Measurements from ENCODE around the gene MTR.

Gene MTR

DNA sequence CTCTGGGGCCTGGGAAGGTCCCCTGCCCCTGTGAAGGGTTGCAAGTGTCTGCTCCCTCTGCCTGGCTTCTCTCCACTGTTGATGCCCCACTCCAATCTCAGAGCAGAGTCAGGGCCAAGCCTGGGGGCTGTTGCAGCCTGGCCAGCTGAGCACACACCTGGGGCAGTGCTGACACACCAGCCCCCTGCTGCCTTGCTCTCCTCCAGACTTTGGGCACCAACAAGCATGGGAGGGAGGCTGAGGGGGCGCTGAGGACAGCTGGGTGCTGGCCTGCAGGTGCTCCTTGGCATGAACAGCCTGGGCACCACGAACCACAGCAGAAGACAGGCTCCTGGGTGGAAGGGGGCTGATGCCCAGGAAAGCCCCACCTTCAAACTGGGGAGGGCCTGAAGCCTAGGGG, 9.6 kb upstream of the MTR start:
- DNase-seq: no peak

DNA sequence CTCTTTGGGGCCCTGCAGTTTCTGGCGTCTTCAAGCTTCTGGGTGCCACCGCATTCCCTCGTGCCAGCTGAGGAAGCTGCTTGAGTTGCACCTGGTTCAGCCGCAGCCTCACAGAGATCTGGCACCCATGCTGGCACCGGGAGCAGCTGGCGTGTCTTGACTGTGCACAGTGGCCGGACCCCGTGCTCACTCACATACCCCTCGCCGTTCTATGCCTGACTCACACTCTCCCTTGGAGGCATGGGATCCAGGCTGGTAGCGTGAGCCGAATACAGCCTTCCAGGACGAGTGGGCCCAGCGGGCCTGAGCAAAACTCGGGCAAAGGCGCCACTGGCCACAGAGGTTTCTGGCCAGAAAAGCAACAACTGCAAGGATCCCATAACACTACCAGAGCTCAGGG, 8.6 kb upstream of the MTR start:
- no peak for DNase-seq

DNA sequence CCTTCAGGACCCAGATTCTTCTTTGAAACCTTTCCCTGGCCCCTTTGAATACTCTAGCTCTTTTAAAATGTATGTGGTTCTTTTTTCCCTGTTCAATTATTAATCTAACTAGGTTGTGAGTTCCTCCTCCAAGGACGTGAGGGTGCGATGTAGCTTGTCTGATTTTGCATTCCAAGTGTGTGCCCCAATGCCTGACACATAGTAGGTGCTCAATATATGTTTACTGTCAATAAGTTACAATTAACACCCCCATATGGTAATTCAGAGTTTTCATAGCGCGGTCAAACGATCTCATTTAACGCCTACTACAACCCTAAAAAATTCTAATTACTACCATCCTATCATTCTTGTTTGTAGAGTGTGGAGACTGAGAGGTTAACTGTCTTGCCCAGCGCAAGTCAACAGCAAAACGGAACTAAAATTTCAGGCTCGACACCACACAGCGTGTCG, 482 bp upstream of the MTR start:
- DNase-seq: no peak

DNA sequence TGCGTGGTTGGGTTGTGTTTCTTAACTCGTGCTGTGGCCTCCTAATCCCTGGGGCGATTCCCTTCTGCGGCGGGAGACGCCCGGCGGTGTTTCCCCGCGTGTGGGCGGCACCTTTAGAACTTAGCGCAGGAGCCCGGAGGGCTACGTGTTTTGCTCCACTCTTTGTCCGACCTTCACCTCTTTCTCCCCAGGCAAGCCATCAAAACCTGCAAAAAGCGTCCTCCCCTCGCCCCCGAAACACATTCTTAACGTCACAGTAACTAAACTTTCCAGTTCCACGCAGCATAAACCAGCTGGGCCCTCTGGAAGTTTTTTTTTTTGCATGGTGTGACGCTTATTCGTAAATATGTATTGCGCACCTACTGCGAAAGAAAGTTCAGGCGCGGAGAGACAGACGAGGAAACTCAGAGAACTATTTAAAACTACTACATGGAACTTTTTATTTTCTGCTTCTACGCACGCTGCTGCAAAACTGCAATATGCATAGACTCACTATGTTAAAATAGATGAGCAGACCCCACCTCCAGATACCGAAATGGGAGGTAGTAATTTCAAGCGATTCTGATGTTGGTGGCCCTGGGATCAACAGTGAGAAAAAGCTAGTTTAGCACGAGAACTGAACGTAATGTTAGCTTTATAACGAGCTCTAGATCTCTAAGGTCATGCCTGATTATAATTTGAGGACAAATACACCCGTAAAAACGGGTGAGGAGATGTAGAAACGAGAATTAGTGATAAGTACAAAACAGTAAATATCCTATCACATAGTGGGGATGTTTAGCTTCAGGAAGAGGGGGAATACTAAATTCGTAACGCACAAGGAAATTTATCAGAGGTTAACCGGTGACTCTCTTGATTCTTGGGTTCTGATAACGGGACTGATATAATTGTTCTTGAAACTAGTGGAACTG, 920 bp downstream of the MTR start:
- DNase-seq: no peak

DNA sequence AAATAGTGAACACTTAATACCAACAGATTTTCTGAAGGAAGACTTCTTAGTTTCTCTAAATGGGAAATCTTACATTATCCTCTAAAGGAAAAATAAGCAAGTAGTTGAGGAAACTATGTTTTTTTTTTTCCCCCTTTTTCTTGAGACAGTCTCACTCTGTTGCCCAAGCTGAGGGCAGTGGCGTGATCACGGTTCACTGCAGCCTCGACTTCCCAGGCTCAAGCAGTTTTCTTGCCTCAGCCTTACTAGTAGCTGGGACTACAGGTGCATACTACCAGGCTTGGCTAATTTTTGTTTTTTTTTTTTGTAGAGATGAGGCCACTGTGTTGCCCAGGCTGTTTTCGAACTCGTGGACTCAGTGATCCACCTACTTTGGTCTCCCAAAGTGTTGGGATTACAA, 3.9 kb downstream of the MTR start:
- no peak for DNase-seq

DNA sequence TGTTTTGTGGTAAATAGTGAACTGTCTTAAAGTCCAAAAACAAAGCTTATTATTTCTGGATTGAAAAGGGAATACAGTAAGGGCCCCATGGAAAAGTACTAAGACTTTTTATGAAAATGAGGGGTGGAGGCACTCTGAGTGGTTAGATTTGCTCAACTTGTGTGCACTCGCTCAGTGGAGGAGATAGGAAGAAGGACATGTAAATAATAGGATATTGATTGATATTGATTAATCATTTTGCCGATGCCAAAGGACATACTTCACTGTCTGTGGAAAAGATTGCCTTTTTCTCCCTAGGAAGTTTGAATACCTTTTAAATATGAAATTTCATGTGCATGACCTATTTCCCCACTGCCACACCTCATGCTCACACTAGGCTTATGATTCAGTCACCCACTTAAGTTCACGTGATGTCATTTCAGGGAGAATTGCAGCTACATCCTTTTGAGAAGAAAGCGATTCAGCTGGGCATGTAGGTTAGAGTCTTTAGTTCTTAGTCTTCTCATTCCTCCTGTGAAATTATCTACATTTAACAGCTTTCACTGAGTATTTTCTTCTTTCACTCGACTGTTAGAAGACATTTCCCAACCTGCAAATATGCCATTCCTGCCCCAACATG, 5.0 kb downstream of the MTR start:
- DNase-seq: no peak

DNA sequence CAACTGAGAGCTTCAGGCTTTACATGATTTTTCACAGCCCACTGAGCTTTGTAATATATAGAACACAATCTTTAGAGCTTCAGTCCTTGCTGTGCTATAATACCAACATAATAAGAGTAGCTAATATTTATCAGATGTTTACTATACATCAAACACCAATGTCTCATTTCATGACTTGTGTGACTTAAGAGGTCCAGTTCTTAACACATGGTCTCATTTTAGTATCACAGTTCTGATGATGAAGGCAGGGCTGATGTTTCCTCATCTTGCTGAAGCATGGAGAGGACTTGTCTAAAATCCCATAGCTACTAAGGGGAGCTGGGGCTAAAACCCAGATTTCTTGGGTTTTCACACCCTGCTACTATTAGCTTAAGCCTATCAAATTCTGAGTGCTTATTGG, 5.5 kb downstream of the MTR start:
- no peak for DNase-seq

DNA sequence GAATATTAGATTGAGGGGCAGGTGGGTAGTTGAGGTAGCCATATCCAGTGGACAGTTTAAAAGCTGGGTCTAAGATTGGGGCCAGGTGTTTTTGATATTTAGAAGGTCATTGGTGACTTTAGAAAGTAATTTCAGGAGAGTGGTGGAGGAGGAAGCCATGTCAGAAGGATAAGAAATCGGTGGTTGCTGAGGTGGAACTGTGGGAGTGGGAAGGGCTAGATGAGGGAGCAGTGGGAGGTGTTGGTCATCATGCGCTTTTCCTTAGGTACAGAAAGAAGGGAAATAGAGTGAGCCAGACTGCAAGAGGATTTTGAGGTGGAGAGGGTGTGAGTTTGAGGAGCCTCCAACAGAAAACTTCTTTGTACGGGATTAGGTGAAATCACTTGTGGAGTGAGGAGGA, 7.2 kb downstream of the MTR start:
- no peak for DNase-seq

DNA sequence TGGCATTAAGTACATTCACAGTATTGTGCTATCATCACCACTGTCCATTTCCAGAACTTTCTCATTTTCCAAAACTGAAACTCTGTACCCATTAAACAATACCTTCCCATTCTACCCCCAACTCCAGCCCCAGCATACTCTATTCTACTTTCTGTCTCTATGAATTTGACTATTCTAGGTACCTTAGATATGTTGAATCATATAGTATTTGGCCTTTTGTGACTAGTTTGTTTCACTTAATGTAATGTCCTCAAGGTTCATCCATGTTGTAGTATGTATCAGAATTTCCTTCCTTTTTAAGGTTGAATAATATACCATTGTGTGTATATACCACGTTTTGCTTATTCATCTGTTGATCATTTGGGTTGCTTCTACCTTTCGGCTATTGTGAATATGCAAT, 11.5 kb downstream of the MTR start:
- DNase-seq: no peak

DNA sequence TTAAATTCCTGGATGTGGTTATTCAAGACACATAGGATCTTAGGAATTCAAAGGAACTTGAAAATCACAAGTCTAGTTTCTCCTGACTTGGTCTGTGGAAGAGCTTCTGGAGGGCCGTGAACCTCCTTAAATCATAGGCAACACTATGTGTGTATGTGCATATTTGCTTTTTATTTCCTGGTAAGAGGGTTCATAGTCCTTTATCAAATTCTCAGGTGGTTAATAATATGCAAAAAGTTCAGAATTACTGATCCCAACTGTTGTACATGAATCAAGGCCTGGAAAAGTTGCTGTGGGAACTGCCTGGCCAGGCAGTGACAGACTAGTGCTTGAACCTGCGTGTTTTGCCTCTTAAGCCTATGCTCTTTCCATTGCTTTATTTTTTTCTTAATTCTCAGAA, 12.9 kb downstream of the MTR start:
- DNase-seq: no peak

DNA sequence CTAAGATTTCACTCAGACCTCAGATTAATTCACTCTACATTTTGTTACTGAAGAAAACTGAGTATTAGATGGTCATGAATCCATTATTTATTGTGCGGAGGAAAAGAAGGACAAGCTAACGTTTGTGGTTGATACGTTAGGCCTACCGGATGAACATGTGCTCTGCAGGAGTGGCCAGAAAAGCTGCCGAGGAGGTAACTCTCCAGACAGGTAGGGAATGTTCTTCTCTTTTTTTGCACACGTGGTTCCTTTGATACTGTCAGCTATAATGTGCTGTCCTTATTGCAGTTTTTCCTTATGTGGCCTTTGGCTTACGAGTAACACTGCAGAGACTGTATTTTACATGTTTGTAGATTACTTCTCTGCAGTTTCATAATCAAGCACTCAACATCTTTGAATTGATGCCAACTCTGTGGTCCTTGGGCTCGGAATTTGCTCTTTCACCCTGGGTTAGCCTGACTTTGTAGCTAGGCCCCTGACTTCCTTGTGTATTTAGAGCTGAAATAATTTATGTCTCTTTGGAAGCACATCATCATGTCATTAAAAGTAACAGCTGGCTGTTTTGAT, 13.6 kb downstream of the MTR start:
- DNase-seq: no peak

DNA sequence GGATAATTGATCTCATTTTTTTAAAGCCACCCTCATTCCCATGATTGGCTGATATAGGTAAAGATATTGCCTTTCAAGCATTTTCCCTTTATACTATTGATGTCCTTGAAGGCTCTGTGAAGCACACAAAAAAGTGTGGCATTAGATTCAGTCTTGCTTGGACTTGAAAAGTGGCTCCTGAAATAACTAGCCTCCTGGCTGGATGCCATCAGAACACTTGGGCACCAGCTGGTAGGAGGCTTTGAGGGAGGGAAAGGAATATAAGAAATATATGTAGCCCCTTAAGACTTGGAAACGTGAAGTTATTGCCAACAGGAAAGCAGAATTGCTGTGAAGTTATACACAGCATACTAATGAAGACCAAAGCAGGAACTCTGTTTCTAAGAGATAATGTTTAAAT, 14.1 kb downstream of the MTR start:
- no peak for DNase-seq

DNA sequence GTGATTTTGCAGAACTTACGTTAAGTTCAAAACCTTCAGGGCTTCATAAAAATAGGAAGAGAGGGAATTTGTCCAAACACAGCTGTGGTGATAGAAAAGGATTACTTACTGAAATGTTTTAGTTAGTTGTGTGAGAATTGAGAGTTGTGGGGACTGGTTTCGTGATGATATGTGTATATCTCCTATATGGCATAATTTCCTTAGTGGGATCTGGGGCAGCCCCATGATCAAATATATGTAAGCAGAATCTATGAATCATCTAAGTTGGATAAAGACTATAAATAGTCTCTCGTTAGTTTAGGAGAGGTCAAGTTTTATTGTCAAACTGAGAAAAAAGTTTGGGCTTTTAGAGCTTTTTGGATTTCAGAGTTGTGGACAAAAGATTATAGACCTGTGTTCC, 14.9 kb downstream of the MTR start:
- no peak for DNase-seq

DNA sequence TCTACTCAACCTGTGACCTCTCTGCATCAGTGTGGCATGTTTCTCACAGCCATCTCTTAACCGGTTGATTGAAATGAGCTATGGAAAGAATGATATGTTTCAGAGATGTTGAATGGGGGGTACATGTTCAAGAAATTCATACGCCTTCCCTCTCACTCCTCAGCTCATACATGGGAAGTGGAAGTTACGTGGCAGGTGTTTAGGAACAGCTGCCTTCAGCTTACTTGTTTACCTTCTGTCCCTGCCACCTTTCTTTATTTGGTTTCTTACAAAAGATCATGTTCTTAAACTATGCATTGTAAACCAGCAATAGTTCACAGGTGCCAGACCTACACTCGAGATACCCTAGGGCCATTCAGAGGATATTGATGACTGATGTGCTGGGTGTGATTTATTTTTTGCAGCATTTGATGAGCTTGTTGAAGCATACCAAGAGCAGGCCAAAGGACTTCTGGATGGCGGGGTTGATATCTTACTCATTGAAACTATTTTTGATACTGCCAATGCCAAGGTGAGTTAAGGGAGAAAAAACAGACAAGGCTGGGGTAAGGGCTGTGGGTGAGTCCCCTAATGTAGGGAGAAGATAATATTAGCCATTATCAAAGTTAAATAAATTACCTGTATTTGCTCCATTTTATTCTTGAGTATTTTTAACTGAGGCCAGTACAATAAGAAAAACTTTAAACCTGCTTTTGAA, 17.4 kb downstream of the MTR start:
- DNase-seq: no peak

DNA sequence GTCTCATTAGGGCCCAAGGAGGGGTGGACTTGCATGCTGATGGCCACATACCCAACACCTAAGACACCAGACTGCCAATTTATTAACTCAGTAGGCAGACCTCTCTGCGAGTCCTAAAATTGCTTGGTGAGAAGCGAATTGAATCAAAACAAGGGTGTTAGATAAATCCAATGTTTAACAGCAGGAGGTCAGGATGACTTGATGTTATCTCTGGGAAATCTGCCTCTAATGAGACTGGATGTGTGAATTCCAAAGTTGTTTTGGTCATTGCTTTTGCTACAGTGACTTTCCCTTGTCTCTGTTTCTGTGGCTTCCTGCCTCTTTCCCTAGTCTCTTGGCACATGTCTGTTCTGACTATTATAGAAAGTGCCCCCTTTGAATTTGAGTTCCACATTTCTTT, 20.8 kb downstream of the MTR start:
- DNase-seq: no peak

DNA sequence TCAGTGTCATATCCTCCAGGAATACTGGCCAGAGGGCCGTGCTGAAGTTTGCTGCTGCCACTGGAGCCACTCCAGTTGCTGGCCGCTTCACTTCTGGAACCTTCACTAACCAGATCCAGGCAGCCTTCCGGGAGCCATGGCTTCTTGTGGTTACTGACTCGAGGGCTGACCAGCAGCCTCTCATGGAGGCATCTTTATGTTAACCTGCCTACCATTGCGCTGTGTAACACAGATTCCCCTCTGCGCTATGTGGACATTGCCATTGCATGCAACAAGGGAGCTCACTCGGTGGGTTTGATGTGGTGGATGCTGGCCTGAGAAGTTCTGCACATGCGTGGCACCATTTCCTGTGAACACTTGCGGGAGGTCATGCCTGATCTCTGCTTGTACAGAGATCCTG, 24.8 kb downstream of the MTR start:
- DNase-seq: no peak

DNA sequence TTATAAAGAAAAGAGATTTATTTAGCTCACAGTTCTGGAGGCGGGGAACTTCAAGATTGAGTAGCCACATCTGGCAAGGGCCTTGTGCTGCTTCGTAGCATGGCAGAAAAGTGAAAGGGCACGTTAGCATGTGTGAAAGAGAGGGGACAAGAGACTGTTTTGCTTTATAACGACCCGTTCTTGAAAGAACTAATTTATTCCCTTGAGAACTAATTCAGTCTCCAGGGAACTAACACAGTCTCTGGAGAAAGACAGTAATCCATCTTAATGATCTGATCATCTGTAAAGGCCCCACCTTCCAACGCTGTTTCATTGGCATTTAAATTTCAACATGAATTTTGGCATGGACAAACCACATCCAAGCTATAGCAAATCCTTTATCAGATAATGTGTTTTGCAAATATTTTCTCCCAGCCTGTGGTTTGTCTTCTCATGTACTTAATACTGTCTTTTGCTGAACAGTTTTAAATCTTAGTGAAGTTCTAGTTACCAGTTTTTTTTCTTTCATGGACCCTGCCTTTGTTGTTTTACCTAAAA, 26.1 kb downstream of the MTR start:
- no peak for DNase-seq

DNA sequence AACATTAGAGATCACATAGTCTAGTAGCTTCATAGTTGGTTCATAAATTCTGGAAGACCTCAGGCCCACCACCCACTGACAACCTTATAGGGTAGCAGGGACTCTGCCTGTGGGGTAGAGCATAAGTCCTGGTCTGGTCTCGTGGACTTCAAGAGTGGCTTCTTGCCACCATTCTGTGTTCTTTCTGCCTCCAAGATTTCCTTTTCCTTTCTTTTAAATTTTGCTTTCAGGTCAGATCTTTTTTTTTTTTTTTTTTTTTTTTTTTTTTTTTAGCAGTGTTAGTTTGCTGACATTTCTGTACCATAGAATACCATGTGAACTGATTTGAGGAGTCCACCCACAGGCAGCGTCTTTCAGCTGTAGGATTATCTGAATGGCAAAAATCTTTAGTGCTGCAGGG, 28.5 kb downstream of the MTR start:
- no peak for DNase-seq

DNA sequence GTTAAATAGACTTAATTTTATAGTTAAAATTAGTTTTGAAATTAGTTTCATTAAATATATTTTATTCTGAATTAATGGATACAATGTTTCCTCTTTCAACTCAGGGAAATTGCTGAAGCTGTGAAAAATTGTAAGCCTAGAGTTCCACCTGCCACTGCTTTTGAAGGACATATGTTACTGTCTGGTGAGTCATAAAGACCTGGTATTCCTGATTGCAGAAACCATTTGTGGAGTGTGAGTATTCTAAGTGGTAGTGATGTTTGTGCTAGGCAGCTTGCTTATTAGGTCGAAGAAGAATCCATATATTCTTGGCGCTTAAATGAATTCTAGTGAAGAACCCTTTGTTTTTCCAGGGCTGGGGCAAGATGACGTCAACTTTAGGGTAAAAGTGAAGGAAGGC, 34.0 kb downstream of the MTR start:
- no peak for DNase-seq

DNA sequence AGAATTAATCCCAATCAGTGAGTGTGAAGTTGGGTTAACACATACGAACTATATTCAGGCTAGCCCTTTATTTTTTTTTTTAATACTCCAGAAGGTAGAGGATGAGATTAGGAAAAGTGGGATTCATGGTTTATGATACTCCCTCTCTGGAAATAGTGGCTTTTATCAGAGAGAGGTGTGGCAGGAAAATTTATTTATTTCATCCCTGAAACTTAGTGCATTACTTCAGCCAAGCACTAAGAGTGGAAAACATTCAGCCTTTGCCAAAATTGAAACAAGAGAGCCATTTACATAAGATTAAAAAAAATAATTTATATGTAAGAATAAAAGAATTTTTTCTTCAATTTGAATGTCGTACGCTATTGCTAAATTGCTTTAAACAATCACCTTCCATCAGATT, 35.0 kb downstream of the MTR start:
- DNase-seq: no peak

DNA sequence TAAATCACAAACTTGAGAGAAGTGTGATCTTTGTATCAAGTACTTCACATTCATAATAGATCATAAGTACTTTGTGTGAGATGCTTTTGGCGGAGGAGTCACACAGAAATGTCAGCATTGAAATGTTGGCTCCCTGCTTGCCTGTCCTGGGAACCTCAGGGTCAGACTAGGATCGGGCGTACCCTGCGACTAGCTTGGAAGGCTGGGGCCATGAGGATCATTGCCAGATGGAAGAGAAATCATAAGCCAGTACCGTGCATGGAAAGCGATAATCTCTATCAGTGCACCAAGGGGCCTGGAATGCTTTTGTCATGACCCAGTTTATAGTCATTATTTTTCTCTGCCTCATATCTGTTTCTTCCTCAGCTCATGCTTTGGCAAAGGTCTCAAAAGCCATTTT, 35.5 kb downstream of the MTR start:
- no peak for DNase-seq

DNA sequence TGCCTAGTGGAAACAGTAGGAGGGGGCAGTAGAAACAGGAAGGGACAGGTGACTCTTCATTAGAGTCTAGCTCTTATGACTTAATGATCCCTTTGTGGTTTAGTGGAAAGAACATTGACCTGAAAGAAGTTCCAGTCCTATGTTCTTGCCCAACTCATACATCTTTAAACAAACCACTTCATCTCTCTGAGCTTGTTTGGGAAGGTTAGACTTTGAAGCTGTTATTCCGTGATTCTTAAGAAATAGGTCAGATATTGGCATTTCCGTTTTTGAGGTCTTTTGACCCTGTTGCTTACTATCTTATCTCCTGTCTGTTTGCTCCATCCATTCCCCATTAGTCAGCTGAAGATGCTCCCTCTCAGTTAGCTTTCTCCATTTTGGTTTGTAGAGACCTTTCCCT, 38.5 kb downstream of the MTR start:
- DNase-seq: no peak

DNA sequence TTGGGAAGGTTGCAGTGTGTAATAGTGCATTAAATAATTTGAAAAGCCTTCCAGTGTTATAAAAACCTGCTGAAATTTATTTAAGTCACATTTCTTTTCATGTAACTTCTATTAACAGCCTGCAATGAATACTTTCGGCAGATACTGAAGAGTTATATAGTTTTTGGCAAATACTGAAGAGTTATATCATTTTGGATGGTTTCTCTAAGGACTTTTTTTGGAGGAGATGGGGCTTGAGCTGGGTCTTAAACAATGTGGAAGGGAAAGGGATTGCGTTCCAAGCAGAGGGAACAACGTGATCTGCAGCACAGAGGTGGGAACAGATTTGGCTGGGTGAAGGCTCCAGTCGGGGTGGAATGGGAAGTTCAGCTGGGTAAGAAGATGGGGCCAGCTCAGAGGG, 39.8 kb downstream of the MTR start:
- no peak for DNase-seq

DNA sequence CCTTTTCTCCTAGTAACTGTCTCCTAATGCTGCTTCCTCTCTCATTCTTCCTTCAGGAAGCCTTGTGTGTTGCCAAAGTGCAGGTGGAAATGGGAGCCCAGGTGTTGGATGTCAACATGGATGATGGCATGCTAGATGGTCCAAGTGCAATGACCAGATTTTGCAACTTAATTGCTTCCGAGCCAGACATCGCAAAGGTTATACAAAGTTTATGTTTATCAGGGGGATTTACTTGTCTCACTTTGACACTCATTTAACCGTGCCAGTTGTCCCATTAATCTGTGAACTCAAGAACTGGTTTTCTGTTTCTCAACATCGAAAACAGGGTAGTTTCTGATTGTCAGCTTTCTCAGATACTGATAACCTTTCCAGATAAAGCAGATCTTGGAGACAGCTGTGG, 40.4 kb downstream of the MTR start:
- no peak for DNase-seq

Data from NCI-H2029 treated with DMSO at 0.1 percent for 48 hours (cell line).